Motor neuron (in vitro differentiated cells): ENCODE data around the gene CXCL3. TPM values are rescaled to one million over a fixed set of nuclear protein-coding genes. Genes with fewer than 3 reads are reported as not detected.
"Not testable (repeated sequence)": the region's sequence is repeated elsewhere in the genome, so short reads cannot be mapped to it uniquely, and the experiment has no call there.

ENCODE experiments used
- ATAC-seq, 8 experiments: fragments of 200-7000 bp; cut with Tn5 transposase; replicated peaks in 6 of 8; 2 replicates each; pipeline ENCODE4 v1.8.0; 2021; ENCODE audit warnings: mild to moderate bottlenecking in 8 of 8, moderate library complexity in 8 of 8
- H3K27ac ChIP-seq, 2 donors: fragments of 250-450 bp; sonication (Bioruptor Pico); 2 replicates each; pipeline ENCODE4 v1.9.0; 2021; ENCODE audit warnings: antibody characterized with exemption in 2 of 2, mild to moderate bottlenecking in 2 of 2, moderate library complexity in 1 of 2
- H3K4me1 ChIP-seq, 2 donors: fragments of 250-450 bp; sonication (Bioruptor Pico); replicated peaks in 1 of 2; 2 replicates each; pipeline ENCODE4 v1.6.1; 2021; ENCODE audit warnings: antibody characterized with exemption in 2 of 2, mild to moderate bottlenecking in 2 of 2, moderate library complexity in 1 of 2
- H3K4me3 ChIP-seq, 5 donors: fragments of 250-450 bp; sonication (Bioruptor Pico); 2 replicates each; pipeline ENCODE4 v1.9.0; 2021; ENCODE audit warnings: antibody characterized with exemption in 5 of 5, mild to moderate bottlenecking in 5 of 5, moderate library complexity in 4 of 5
- WGBS, 10 experiments: fragments of 450-650 bp; shearing (Covaris generic); methylation state at CpG; one replicate each; pipeline ENCODE4 v1.0.0; 2022; 5-methylcytosine and 5-hydroxymethylcytosine counted together
- in situ Hi-C, 9 experiments: fragments of 400-800 bp; cut with MboI; loops; one replicate each; pipeline ENCODE4 v1.15.0; 2021; ENCODE audit warnings: low sequenced_read_pairs in 9 of 9, low pct_unique_long_range_greater_than_20kb in 2 of 9; ENCODE audit not compliant: unreplicated experiment in 9 of 9
- total RNA-seq, 8 experiments: library from RNA; unstranded; fragments of 300-600 nt; gene quantifications; 2 replicates each; pipeline versions ENCODE4 v1.2.3 to v1.2.4, GENCODE V29; 2022

The CXCL3 gene
- total RNA-seq = 1 to 10 TPM in 5 of 8 experiments, under 1 TPM in 3; 0.45 to 4.9 (median 1.3) TPM

DNA sequence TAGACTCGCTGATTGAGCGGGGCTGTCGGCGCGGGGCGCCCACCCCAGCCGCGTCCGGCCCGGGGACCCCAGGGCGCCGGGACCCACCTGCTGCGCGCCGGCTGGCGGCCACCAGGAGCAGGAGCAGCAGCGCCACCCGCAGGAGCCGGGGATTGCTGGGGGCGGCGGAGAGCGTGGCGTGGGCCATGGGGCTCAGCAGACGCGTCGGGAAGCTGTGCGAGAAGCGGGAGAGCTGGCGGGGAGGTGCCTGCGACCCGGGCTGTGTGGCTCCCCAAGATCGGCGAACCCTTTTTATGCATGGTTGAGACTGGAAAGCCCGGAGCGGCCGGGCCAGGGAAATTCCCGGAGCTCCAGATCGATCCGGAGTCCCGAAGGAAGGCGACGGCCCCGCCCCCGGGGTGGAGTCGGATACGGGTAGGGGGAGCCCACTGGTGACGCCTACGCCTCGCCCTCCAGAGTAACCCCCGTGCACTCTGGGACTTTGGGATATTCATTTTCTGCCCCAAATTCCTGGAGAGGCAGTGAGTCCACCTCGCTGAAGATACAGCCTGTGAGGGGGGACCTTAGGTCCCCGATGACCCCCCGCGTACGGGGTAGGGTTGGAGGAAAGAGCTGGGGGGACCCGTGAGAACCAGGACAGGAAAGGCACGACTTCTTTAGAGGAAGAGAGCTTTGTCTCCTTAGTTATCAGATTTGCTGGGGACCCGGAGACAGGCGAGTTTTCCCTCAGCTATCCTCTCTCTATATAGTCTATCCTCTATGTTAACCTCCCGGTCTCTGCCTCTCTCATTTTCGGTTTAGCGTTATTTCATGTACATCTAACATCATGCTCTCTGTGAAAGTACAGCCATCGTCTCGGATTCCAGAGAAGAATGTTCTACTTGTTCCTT is at the start of gene CXCL3:
Gene CXCL3 (minus strand): TSS at position 265 of the 890 bp plus-strand sequence. CDS start 78 bp downstream, at position 187.
- in situ Hi-C loops = no loop called here
- Histone ChIP-seq H3K4me1 (peaks cover 0 to 4% of the 10 kb centered on the region in 2 donors), H3K27ac (peak within 1 kb of the TSS in 1 of 2 donors; percentile 50), H3K4me3 (peak within 1 kb of the TSS; percentile 71 to 97 (median 88))
- peak; percentile 91 to 95 (median 94) for ATAC-seq
- 0 to 13% (median 6%) methylated on average over 2 to 18 of the region's 64 CpGs; no CpG with 5 or more reads in 1 of the 10 experiments for WGBS, 10 experiments

GRCh38 chr4:74087481-74087880 is 49.0 kb upstream of the CXCL3 start:
- in situ Hi-C loops = no loop called here
- Histone ChIP-seq H3K4me3 (no peak overlapping the region), H3K27ac (no peak overlapping the region), H3K4me1 (no peaks in the 10 kb centered on the region)
- no peak for ATAC-seq

DNA sequence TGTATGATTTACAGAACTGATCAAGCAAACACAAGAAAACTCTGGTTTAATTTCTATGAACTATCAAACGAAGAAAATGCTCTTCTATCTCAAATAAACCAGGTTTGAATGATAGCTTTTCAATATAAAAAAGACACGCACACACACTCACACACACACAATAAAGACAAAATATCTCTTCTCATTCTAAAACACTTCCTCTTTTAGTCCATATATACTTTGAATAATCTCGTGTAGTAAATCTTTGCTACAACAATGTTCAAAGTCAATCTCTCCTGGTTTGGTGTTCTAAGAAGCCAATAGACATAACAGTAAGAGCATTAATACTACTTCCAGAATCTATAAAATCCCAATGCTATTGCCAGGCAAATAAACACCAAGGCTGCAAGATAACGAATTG is 47.2 kb upstream of the CXCL3 start:
- 41 to 86% (median 82%) methylated on average over 2 to 4 of the region's 4 CpGs; no CpG with 5 or more reads in 1 of the 10 experiments for WGBS, 10 experiments
- no peak for ATAC-seq
- in situ Hi-C loops = no loop called here
- no peak overlapping the region for H3K4me3 ChIP-seq
- H3K27ac ChIP-seq = no peak overlapping the region
- no peaks in the 10 kb centered on the region for H3K4me1 ChIP-seq

DNA sequence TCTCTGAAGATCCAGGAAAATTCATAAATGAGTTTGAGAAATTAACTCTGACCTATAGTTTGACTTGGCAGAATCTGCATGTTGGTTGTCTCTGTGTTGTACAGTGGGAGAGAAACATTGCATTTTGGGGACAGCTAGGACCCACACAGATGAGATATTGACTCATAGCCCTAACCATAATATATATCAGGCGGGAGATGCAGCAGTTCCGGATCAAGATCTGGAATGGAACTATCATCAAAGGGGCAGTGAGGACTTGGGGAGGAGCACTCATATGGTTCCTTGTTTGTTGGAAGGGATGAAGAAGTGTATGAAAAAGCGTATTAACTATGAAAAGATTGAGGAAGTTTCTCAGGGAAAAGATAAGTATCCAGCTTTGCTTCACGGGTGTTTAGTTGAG is 46.5 kb upstream of the CXCL3 start:
- no peak for ATAC-seq
- Histone ChIP-seq H3K4me1 (no peaks in the 10 kb centered on the region), H3K27ac (no peak overlapping the region), H3K4me3 (no peak overlapping the region)
- in situ Hi-C loops = no loop called here
- 50 to 100% (median 90%) methylated on average over 1 to 4 of the region's 4 CpGs for WGBS, 10 experiments

DNA sequence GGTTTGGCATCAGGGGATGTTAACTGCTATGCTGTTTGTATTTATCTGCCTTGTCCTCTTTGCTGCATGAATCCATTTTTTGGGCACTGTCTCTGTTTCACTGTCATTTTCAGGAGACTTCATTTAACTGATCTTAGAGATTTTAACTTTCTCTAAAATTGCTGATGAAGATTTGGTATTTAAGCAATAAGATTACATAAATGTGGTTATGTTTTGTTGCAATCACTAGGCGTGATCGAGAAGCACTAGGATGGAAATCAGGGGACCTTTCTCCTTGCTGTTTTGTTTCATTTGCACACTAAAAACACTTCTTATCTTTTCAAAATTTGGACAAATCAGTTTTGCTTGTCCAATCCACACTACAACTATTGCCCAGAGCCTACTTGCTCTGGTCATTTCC is 45.1 kb upstream of the CXCL3 start:
- ATAC-seq = no peak
- WGBS, 10 experiments = 80 to 100% (median 94%) methylated on average over 1 to 2 of the region's 2 CpGs
- Histone ChIP-seq H3K4me1 (no peaks in the 10 kb centered on the region), H3K27ac (no peak overlapping the region), H3K4me3 (no peak overlapping the region)
- in situ Hi-C loops = no loop called here

GRCh38 chr4:74081035-74081434 is 42.5 kb upstream of the CXCL3 start:
- WGBS, 10 experiments = 11 to 100% (median 87%) methylated on average over 1 to 3 of the region's 3 CpGs

GRCh38 chr4:74080351-74080750 is 41.9 kb upstream of the CXCL3 start:
- H3K27ac ChIP-seq, ATAC-seq, H3K4me3 ChIP-seq, H3K4me1 ChIP-seq, in situ Hi-C loops: not testable (repeated sequence)
- 30 to 100% (median 80%) methylated on average over 1 of the region's 2 CpGs; no CpG with 5 or more reads in 4 of the 10 experiments for whole genome bisulfite sequencing, 10 experiments

More at GRCh38 chr4:74081035-74081434, 42.5 kb upstream of the CXCL3 start:
- H3K27ac ChIP-seq = no peak overlapping the region
- in situ Hi-C loops = no loop called here
- H3K4me3 ChIP-seq = no peak overlapping the region
- ATAC-seq = no peak
- no peaks in the 10 kb centered on the region for H3K4me1 ChIP-seq

DNA sequence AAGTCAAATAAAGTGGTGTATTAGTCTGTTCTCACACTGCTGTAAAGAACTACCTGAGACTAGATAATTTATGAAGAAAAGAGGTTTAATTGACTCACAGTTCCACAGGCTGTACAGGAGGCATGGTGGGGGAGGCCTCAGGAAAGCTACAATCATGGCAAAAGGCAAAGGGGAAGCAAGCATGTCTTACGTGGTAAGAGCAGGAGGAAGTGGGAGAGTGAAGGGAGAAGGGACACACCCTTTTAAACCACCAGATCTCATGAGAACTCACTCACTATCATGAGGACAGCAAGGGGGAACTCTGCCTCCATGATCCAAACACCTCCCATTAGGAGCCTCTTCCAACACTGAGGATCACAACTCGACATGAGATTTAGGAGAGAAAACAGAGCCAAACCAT is 40.5 kb upstream of the CXCL3 start:
- ATAC-seq, H3K4me3 ChIP-seq, H3K27ac ChIP-seq, in situ Hi-C loops, H3K4me1 ChIP-seq: not testable (repeated sequence)
- WGBS, 10 experiments = 0 to 100% (median 81%) methylated on average over 1 to 2 of the region's 2 CpGs; no CpG with 5 or more reads in 2 of the 10 experiments

GRCh38 chr4:74073358-74073757 is 34.9 kb upstream of the CXCL3 start:
- ATAC-seq = no peak
- H3K4me1 ChIP-seq = no peaks in the 10 kb centered on the region
- in situ Hi-C loops = no loop called here
- no peak overlapping the region for H3K27ac ChIP-seq
- no peak overlapping the region for H3K4me3 ChIP-seq

- no peaks in the 10 kb centered on the region for H3K4me1 ChIP-seq
- H3K4me3 ChIP-seq = no peak overlapping the region
- no peak overlapping the region for H3K27ac ChIP-seq
- ATAC-seq = peak in 1 of 8 experiments; percentile 32
- 90 to 100% (median 100%) methylated on average over 1 of the region's 1 CpG; no CpG with 5 or more reads in 3 of the 10 experiments for WGBS, 10 experiments
- in situ Hi-C loops = no loop called here
Observed at GRCh38 chr4:74072739-74073138, 34.2 kb upstream of the CXCL3 start.

DNA sequence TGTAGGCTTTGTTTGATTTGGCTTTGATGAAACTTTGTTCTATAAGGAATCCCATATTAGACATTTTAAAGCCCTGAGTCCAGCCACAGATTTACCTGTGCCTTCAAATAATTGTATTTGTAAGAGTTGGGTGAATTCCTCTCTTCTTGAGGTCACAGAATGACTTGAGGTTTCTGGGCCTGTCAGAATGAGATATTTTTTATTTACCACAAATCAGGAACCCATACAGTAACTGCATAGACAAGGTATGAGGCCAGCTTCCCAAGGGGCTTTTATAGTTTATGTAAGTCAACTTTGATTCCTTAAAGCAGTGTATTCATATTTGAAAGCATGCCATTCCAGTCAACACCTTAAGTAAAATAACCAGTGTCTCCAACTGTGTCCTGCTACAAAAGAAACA is 29.1 kb upstream of the CXCL3 start:
- ATAC-seq = no peak
- no peak overlapping the region for H3K27ac ChIP-seq
- H3K4me1 ChIP-seq = no peaks in the 10 kb centered on the region
- in situ Hi-C loops = no loop called here
- no peak overlapping the region for H3K4me3 ChIP-seq

GRCh38 chr4:74066232-74066631 is 27.7 kb upstream of the CXCL3 start:
- Histone ChIP-seq H3K4me3 (no peak overlapping the region), H3K4me1 (no peaks in the 10 kb centered on the region), H3K27ac (no peak overlapping the region)
- in situ Hi-C loops = no loop called here
- peak in 2 of 8 experiments; percentile 76 to 94 for ATAC-seq
- 10 to 100% (median 84%) methylated on average over 1 to 2 of the region's 2 CpGs; no CpG with 5 or more reads in 1 of the 10 experiments for WGBS, 10 experiments

DNA sequence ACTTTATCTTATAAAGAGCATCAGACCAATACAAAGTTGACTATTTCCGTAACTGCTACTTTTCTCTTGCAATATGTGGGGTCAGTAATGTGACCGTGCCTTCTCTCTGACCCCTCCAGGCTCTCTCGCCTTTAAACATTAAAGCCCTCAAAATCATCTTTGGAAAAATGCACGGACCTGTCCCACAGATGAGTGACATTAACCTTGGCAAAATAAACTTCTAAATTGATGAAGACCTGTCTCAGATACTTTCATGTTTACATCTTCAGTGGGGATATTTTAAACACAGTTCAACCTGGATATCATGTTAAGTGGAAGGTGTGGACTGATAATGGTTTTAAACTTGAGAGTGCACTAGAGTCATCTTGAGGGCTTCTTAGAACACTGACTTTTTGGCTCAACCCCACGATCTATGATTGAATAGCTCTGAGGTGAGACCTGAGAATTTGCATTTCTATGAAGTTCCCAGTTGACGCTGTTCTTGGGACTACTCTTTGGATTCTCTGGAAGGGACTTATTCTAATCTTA is 26.7 kb upstream of the CXCL3 start:
- 33 to 95% (median 82%) methylated on average over 1 to 6 of the region's 6 CpGs for WGBS, 10 experiments
- in situ Hi-C loops = no loop called here
- no peak for ATAC-seq
- Histone ChIP-seq H3K27ac (no peak overlapping the region), H3K4me1 (no peaks in the 10 kb centered on the region), H3K4me3 (no peak overlapping the region)

- no peak for ATAC-seq
- Histone ChIP-seq H3K4me3 (no peak overlapping the region), H3K4me1 (no peaks in the 10 kb centered on the region), H3K27ac (no peak overlapping the region)
- in situ Hi-C loops = no loop called here
- WGBS, 10 experiments = 17 to 100% (median 76%) methylated on average over 1 of the region's 1 CpG; no CpG with 5 or more reads in 4 of the 10 experiments
Observed at GRCh38 chr4:74063859-74064258, 25.4 kb upstream of the CXCL3 start.
